OCI-LY1 (cell line): ENCODE results near the gene WNK1.
A peak's percentile ranks its signal among the peaks of the same experiment; 100 is the strongest.

Experiments used
- H2AFZ ChIP-seq: fragments of 200-600 bp; sonication (generic), shearing (Covaris generic); 2 replicates; pipeline ENCODE4 v1.6.0; 2014; ENCODE audit warnings: antibody characterized with exemption, mild to moderate bottlenecking, low read length
- H3F3A ChIP-seq: fragments of 200-600 bp; sonication (generic), shearing (Covaris generic); 2 replicates; pipeline ENCODE4 v1.6.0; 2014; ENCODE audit warnings: mild to moderate bottlenecking, antibody characterized with exemption, low read length, moderate library complexity; ENCODE audit not compliant: insufficient read depth
- H3K27ac ChIP-seq: fragments of 200-600 bp; sonication (generic); 2 replicates; pipeline ENCODE4 v1.5.1; 2014; ENCODE audit warnings: low read length, mixed run types, mild to moderate bottlenecking, low read depth; ENCODE audit not compliant: poor library complexity, severe bottlenecking
- H3K27me3 ChIP-seq: fragments of 200-600 bp; sonication (generic); 2 replicates; pipeline ENCODE4 v1.6.0; 2014; ENCODE audit warnings: antibody characterized with exemption, mild to moderate bottlenecking, low read length, moderate library complexity; ENCODE audit not compliant: insufficient read depth
- H3K36me3 ChIP-seq: fragments of 200-600 bp; sonication (generic); 2 replicates; pipeline ENCODE4 v1.6.1; 2014; ENCODE audit warnings: mild to moderate bottlenecking, antibody characterized with exemption, low read length, moderate library complexity, mixed read lengths; ENCODE audit not compliant: insufficient read depth
- H3K4me1 ChIP-seq: fragments of 200-600 bp; sonication (generic); 2 replicates; pipeline ENCODE4 v1.5.1; 2014; ENCODE audit warnings: mild to moderate bottlenecking, low read length, moderate library complexity; ENCODE audit not compliant: insufficient read depth, severe bottlenecking
- H3K4me2 ChIP-seq: fragments of 200-600 bp; sonication (generic), shearing (Covaris generic); 2 replicates; pipeline ENCODE4 v1.6.1; 2014; ENCODE audit warnings: low read length
- H3K4me3 ChIP-seq: fragments of 200-600 bp; sonication (generic); 2 replicates; pipeline ENCODE4 v1.5.1; 2014; ENCODE audit warnings: low read length, low read depth, mild to moderate bottlenecking, mixed read lengths; ENCODE audit not compliant: poor library complexity, severe bottlenecking
- H3K79me2 ChIP-seq: fragments of 200-600 bp; shearing (Covaris generic); 2 replicates; pipeline ENCODE4 v1.6.1; 2016; ENCODE audit warnings: mixed run types, low read length, mixed read lengths; ENCODE audit not compliant: insufficient read depth
- H3K9ac ChIP-seq: fragments of 200-600 bp; sonication (generic), shearing (Covaris generic); 2 replicates; pipeline ENCODE4 v1.6.1; 2014; ENCODE audit warnings: mild to moderate bottlenecking, low read length, mixed read lengths
- H3K9me2 ChIP-seq: fragments of 200-600 bp; sonication (generic), shearing (Covaris generic); 2 replicates; pipeline ENCODE4 v1.6.1; 2014; ENCODE audit warnings: low read depth, mild to moderate bottlenecking, low read length, mixed read lengths
- H3K9me3 ChIP-seq: fragments of 200-600 bp; shearing (Covaris generic); 2 replicates; pipeline ENCODE4 v1.6.1; 2014; ENCODE audit warnings: low read length, mixed read lengths
- H4K20me1 ChIP-seq: fragments of 200-600 bp; sonication (generic), shearing (Covaris generic); 2 replicates; pipeline ENCODE4 v1.6.0; 2016; ENCODE audit warnings: mild to moderate bottlenecking, low read length; ENCODE audit not compliant: insufficient read depth
- CTCF ChIP-seq: fragments of 200-600 bp; sonication (generic), shearing (Covaris generic); IDR thresholded peaks from 2 replicates; pipeline ENCODE4 v1.5.1; 2017; ENCODE audit warnings: mild to moderate bottlenecking, antibody characterized with exemption, low read length, moderate library complexity, mixed read lengths
- EZH2 ChIP-seq: fragments of 200-600 bp; sonication (generic), shearing (Covaris generic); IDR thresholded peaks from 2 replicates; pipeline ENCODE4 v1.8.0; 2017; ENCODE audit warnings: borderline replicate concordance, mixed run types, mild to moderate bottlenecking, antibody characterized with exemption, low read length, moderate library complexity, mixed read lengths

Gene WNK1

GRCh38 chr12:911191-911826, 158.9 kb downstream of the WNK1 start:
- Histone ChIP-seq H3K36me3 (peaks cover 92% of the 10 kb centered on the region), H3K27ac (peak overlapping the region; percentile 33)

GRCh38 chr12:912466-913235, 160.3 kb downstream of the WNK1 start:
- no peaks in the 10 kb centered on the region for H3K27me3 ChIP-seq
- H3K4me1 ChIP-seq: peaks cover 21% of the 10 kb centered on the region
- H3K27ac ChIP-seq: peak overlapping the region; percentile 16
- peaks cover 95% of the 10 kb centered on the region for H3K36me3 ChIP-seq
- H3K9me2 ChIP-seq: no peaks in the 10 kb centered on the region
- 0 out of 2 replicates have a peak, but pooled peaks cover 2% of the 10 kb centered on the region for H3K9me3 ChIP-seq
- no peak overlapping the region for H3K4me3 ChIP-seq
- H3K79me2 ChIP-seq: no peaks in the 10 kb centered on the region
- H4K20me1 ChIP-seq: no peaks in the 10 kb centered on the region
- no peak for TF ChIP-seq EZH2
- TF ChIP-seq CTCF: no peak
- no peak overlapping the region for H3K9ac ChIP-seq
- H2AFZ ChIP-seq: no peak overlapping the region
- H3K4me2 ChIP-seq: no peak overlapping the region
- peaks cover 8% of the 10 kb centered on the region; the same call in 1 of the 2 replicates for H3F3A ChIP-seq

More at GRCh38 chr12:911191-911826, 158.9 kb downstream of the WNK1 start:
- Histone ChIP-seq H3K9ac (no peak overlapping the region), H3K9me2 (no peaks in the 10 kb centered on the region), H3F3A (peaks cover 8% of the 10 kb centered on the region; the same call in 1 of the 2 replicates), H3K79me2 (no peaks in the 10 kb centered on the region), H2AFZ (no peak overlapping the region), H3K27me3 (no peaks in the 10 kb centered on the region), H3K4me3 (no peak overlapping the region), H3K4me1 (peaks cover 21% of the 10 kb centered on the region), H4K20me1 (no peaks in the 10 kb centered on the region), H3K9me3 (no peaks in the 10 kb centered on the region), H3K4me2 (no peak overlapping the region)
- TF ChIP-seq EZH2: no peak
- no peak for TF ChIP-seq CTCF

GRCh38 chr12:913919-914698, 161.7 kb downstream of the WNK1 start:
- Histone ChIP-seq H3K27ac (no peak overlapping the region), H3K36me3 (peaks cover 95% of the 10 kb centered on the region)

More at GRCh38 chr12:913919-914698, 161.7 kb downstream of the WNK1 start:
- Histone ChIP-seq H2AFZ (no peak overlapping the region), H3K9me2 (no peaks in the 10 kb centered on the region), H4K20me1 (no peaks in the 10 kb centered on the region), H3F3A (peaks cover 8% of the 10 kb centered on the region; the same call in 1 of the 2 replicates), H3K27me3 (no peaks in the 10 kb centered on the region), H3K79me2 (no peaks in the 10 kb centered on the region), H3K4me1 (peaks cover 21% of the 10 kb centered on the region), H3K4me3 (no peak overlapping the region), H3K9ac (no peak overlapping the region), H3K9me3 (0 out of 2 replicates have a peak, but pooled peaks cover 2% of the 10 kb centered on the region), H3K4me2 (no peak overlapping the region)
- no peak for TF ChIP-seq CTCF
- no peak for TF ChIP-seq EZH2
